ENCODE data around the gene ALK.

DNA sequence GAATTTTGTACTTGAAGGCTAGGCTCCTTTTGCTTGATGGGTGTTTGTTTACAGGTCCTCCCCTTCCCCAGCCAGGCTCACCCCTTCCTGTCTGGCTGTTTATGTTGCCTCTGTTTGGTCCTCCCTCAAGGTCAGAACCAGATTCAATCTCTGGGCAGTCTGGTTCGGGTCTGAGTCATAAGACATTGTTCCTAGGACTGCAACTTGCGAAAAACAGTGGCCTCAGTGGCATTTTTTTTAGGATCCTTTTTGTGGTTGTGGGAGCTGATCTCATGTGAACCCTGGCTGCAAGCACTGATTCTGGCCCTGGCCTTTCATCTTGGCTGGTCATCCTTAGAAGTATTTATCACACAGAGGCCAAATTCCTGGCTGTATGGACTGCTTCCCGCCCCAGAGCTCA lies 435.8 kb downstream of the ALK start:
- no peak for TF ChIP-seq CTCF (IDR thresholded peaks at IDR 0.05)
- TF ChIP-seq POLR2A (IDR thresholded peaks at IDR 0.05): no peak
